CD4-positive, alpha-beta T cell treated with Interleukin-6 at 100 ng/mL for 8 hours (primary cell): ENCODE results near the gene IDE.

ENCODE experiments used
- DNase-seq: peaks from one replicate; pipeline ENCODE4 v3.0.0-alpha.2; 2020; ENCODE audit warnings: mixed read lengths, low spot score

Gene IDE

DNA sequence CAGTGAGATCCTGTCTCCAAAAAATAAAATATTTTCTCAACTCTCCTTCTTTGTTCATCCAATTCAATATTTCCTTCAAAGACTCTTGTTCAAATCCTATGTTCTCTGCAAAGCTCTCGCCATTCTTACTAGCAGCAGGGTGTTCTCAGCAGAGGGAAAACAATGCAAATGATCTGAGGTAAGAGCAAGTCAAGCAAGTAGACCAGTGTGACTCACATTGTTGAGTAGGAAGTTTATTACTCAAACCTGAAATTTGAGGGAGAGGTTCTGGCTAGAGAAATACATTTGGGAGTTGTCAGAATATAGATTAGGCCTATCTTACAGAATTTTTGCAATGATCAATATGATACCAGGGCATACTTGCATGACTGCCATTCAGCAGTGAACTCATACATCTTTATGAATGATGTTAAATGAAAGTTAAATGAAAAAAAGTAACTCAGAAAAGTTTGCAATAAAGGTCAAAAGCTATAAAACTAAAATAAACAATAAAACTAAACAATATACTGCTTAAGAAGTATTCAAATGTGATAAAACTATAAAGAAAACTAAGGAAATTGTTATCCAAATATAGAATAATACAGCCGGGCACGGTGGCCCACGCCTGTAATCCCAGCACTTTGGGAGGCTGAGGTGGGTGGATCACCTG lies 5.8 kb downstream of the IDE start:
- DNase-seq = no peak

DNA sequence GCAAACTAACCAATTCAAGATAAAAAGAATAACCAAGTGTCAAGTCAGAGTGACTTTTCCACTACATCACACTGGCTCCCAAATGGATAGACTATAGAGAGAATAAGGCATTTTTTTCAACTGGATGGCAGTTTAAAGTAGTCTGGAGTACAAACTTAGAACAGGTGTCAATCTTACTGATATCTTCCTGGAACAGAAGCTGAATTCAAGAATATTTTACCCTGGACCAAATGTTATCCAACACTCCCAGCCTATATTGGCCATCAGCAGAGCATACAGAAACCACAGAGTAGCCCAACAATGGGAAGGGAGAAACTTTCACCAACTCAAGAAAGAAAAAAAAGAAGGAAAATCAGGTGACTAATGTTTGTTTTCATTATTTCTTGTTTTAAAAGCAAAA lies 11.5 kb downstream of the IDE start:
- no peak for DNase-seq

GRCh38 chr10:92559046-92559445 lies 14.8 kb downstream of the IDE start:
- DNase-seq = no peak

GRCh38 chr10:92553959-92554358 lies 19.9 kb downstream of the IDE start:
- DNase-seq = no peak

DNA sequence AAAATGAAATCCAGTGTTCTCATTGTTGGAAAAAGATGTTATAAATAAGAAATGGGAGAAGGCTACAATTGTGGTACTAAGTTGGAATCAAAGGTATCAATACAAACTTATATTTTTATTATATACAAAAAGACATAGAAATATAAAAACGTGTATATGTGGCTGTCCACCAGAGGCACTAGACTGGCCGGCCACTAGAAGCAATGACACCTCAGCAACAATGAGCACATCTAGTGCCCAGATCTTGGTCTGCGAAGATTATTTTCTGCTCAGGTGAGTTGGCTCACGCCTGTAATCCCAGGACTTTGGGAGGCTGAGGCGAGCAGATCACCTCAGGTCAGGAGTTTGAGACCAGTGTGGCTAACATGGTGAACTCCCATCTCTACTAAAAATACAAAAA lies 21.6 kb downstream of the IDE start:
- no peak for DNase-seq

- DNase-seq = no peak
Measured at GRCh38 chr10:92550924-92551323, 23.0 kb downstream of the IDE start.

- no peak for DNase-seq
Measured at GRCh38 chr10:92547676-92548075, 26.2 kb downstream of the IDE start.

- no peak for DNase-seq
Measured at GRCh38 chr10:92545556-92545955, 28.3 kb downstream of the IDE start.

DNA sequence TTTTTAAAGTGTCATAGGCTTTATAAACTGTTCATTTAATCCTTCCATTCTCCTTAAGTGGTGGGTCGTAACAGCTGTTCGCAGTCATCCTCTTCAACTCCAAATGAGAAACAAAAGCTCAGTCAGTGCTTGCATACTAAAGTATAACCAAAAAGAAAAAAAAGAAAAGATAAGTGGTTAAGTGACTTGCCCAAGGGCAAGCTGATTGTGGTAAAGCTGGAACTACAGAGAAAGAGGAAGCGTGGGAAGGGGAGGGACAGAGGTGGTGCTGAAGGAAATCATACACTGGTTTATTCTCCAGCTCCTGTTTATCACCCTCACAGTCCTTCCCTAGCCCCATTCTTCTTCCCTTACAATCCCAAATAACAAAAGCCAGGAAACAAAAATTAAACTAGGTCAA lies 29.6 kb downstream of the IDE start:
- DNase-seq = no peak

GRCh38 chr10:92542458-92542857 lies 31.4 kb downstream of the IDE start:
- no peak for DNase-seq

DNA sequence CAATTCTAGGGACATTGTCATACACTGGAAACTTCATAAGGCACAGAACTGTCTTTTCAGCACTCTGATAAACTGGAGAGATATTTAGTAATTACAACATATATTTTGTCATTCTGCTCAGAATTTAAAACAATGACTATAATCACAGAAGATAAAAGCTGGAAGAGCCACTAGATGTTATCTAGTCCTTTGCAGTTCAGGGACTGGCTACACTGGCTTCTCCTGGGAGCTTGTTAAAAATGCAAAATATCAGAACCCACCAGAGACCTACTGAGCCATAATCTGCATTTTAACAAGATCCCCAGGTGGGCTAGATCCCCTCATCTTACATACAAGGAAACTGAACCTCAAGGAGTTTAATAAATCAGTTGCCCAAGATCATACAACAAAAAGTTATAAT lies 32.3 kb downstream of the IDE start:
- DNase-seq = no peak

DNA sequence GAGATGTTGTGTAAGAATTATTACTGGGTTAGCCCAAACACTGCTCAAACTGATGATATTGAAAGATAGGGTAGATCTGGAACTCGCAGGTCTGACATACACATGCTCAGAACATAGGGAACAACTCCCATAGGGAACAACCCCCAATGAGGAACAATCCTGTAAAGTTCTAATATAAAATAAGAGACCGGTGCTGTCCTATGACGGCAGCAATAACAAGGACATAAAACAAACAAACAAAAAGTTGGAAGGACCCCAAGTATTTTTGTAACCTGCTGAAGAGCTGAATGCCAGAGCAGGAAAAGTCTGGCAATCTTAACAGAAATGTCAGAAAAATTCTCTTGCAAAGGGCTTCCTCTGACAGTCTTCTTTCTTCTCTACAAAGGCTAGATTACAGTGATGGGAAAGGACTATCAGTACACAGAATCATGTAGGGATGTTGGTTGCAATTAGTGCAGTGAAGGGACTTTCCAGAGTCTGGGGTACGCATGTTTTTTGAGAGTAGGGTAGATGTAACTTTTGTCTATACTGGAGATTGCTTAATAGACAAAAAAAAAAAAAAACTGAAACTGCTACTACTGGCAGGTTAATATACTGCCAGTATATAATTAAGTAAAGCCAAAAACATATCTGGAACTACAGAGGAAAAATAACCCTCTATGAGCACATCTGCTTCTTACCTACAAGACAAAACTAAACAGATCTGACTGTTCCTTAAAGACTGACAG lies 35.5 kb downstream of the IDE start:
- no peak for DNase-seq

DNA sequence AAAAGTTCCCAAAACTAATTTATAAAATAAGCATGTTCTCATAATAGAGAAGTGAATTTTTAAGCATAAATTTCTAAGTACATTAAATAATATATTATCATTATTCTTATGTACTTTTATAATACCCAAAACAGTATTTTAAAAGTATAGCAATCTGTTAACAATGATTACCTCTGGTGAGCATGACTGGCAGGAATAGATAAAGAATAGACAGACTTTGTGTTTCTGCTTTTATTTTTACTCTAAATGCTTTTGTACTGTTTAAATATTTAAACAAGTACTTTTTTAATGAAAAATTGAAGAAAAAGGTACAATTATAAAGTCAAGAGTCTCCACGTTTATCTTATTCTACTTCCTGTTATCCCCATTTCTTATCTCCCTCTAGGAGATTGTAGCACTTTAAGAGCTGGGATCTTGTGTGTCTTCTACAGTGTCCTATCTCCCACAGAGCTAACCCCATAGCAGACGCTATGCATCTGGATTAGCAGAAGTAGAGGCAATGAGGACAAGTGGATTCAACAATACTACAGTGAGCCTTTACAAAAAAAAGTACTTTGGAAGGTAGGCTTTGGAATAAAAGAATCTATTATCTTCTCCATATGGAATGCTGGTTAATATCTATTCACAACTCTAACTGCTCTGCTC lies 42.9 kb downstream of the IDE start:
- DNase-seq = no peak

DNA sequence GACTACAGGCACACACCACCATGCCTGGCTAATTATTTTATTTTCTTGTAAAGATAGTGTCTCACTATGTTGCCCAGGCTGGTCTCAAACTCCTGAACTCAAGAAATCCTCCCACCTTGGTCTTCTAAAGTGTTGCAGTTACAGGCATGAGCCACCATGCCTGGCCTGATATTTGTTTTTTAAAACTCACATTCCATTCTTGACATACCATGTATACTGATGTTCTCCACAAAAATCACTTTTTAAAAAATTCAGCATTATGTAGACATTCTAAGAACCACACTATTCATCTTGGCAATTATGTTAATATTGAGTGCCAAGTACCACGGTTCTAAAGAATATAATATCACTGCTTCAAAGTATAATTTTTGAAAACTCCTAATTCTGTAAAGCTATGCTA lies 43.5 kb downstream of the IDE start:
- no peak for DNase-seq

- DNase-seq = no peak
Measured at GRCh38 chr10:92527716-92528115, 46.2 kb downstream of the IDE start.

DNA sequence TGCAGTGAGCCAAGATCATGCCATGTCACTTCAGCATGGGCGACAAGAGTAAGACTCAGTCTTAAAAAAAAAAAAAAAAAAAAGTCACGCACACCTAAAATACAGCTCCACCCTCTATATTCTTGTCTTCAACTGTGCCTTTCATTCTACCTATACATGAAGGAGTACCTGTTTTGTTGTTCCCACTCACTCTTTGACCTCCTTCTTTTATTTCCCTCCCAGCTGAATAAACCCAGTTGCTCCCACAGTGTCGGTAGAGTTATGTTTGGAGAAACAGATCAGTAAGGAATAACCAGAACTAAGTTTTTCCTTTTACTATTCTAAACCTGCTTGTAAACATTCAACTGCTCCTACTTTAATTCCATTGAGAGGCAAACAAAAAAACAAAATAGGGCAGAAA lies 50.3 kb downstream of the IDE start:
- no peak for DNase-seq

DNA sequence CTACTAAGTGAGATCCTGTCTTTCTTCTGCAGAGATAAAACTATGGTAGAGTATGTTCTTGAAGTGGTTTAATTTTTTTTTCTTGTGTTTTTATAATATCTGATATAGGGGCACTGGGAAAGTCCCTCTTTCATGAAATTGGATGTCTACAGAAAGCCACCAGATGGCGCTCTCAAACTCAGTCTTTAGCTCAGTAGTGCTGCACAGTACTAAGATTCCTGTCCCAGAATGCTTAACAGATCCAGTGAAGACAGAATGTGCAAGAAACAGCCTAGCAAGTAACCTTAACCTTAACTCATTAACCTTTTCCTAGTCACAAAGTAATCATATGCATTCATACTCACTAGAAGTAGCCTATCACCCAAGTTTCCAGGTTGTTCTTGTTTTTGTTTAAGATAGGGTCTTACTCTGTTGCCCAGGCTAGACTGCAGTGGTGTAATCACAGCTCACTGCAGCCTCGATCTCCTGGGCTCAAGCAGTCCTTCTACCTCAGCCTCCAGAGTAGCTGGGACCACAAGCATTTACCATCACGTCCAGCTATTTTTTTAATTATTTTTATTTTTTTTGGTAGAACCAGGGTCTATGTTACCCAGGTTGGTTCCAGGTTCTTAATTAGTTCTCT lies 56.7 kb downstream of the IDE start:
- peak; percentile 76 for DNase-seq

DNA sequence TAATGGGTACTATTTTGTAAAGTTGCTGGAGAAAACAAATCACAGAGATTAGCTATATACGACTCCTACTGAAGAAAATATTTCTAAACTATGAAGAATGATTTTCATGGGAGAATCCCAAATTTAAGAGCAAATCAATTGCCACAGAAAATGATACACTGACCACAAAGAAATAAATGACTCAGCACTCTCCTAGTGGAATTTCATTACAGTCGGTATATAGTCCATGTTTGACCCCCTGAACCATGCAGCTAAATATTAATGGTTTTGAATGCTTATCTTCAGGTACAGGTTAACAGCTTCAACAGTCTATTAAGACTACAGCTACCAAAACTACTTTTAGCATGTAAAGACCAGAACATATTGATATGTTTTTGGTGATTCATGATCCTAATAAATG lies 65.0 kb downstream of the IDE start:
- no peak for DNase-seq

DNA sequence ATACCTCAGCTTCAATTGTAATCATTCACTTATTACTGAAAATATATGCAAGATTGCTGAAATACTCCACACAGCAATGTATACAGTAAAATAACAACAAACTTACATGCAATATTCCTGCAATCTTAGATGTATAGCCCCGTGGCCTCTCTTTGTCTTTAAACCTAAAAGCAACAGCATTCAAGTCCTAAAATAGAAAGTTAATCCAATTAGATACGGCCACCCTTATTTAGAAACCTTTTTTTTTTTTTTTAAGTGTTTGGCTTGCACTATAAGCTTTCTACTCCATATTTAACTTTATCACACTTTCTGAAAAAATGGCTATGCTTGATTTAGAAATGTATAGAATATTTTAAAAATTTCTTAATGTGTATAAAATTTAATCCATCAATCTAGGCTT lies 67.6 kb downstream of the IDE start:
- DNase-seq = no peak

GRCh38 chr10:92505044-92505443 lies 68.8 kb downstream of the IDE start:
- no peak for DNase-seq

GRCh38 chr10:92502296-92502808 lies 71.5 kb downstream of the IDE start:
- DNase-seq = no peak

DNA sequence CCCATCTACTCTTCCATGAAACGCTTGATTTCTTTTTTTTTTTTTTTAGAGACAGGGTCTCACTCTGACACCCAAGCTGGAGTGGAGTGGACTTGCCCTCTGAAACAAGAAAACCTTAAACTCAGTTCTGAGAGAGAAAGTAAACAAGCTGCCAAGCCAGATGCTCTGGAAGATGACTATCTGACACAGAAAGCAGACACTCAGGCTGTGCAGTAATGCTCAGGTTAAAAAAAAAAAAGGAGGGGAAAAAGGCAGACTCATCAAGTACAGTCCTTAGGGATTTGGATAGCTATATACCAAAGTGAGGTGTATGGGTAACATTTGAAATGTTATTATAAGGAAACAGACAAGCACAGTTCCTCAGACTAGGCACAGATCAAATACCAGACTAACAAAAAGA lies 80.5 kb downstream of the IDE start:
- no peak for DNase-seq

GRCh38 chr10:92492748-92493240 lies 81.1 kb downstream of the IDE start:
- no peak for DNase-seq
